Activated CD4-positive, alpha-beta T cell treated with anti-CD3 and anti-CD28 coated beads for 36 hours (primary cell): ENCODE measurements around the gene ELOB. TPM values are rescaled to one million over a fixed set of nuclear protein-coding genes. Genes with fewer than 3 reads are reported as not detected.

Experiments used
- ATAC-seq: fragments of 200-7000 bp; cut with Tn5 transposase; one replicate; pipeline ENCODE4 v1.10.0; 2021; ENCODE audit warnings: mild to moderate bottlenecking, moderate library complexity
- CTCF ChIA-PET: fragments of 350-600 bp; sonication (Branson Sonifier 250); formaldehyde crosslinking; loops from one replicate; lab custom pipeline; 2021; ENCODE audit warnings: antibody characterized with exemption; lab: Charles Lee
- POLR2A ChIA-PET: fragments of 350-600 bp; sonication (Branson Sonifier 250); formaldehyde crosslinking; loops from one replicate; lab custom pipeline; 2021; ENCODE audit warnings: antibody characterized with exemption, inconsistent platforms; lab: Charles Lee
- DNase-seq: peaks from one replicate; pipeline ENCODE4 v3.0.0-alpha.2; 2020
- H3K27ac Mint-ChIP-seq: one replicate; pipeline ENCODE4 v1.8.0; 2021; ENCODE audit warnings: mixed read lengths
- H3K27me3 Mint-ChIP-seq: one replicate; pipeline ENCODE4 v1.8.0; 2021; ENCODE audit warnings: mixed read lengths
- H3K36me3 Mint-ChIP-seq: one replicate; pipeline ENCODE4 v1.8.0; 2021; ENCODE audit warnings: low read depth, mixed read lengths
- H3K4me1 Mint-ChIP-seq: one replicate; pipeline ENCODE4 v1.8.0; 2021; ENCODE audit warnings: mixed read lengths
- H3K4me3 Mint-ChIP-seq: one replicate; pipeline ENCODE4 v1.8.0; 2021; ENCODE audit warnings: mild to moderate bottlenecking, moderate library complexity, mixed read lengths
- H3K9me3 Mint-ChIP-seq: one replicate; pipeline ENCODE4 v1.8.0; 2021; ENCODE audit warnings: low read depth, mixed read lengths
- intact Hi-C, 2 experiments: fragments of 100-400 bp; cut with DNase I in 1 of 2; cut with micrococcal nuclease in 1 of 2; formaldehyde crosslinking; loops; one replicate each; pipeline versions ENCODE4 v1.14.2 to v1.15.1; 2022 to 2024; cut with DNase I, micrococcal nuclease
- total RNA-seq, 2 experiments: library from RNA; stranded (reverse); gene quantifications; one replicate each; pipeline ENCODE4 v1.2.3, GENCODE V29; 2021

Gene ELOB
- total RNA-seq, 2 experiments from 2014 or later = 268 to 269 TPM

DNA sequence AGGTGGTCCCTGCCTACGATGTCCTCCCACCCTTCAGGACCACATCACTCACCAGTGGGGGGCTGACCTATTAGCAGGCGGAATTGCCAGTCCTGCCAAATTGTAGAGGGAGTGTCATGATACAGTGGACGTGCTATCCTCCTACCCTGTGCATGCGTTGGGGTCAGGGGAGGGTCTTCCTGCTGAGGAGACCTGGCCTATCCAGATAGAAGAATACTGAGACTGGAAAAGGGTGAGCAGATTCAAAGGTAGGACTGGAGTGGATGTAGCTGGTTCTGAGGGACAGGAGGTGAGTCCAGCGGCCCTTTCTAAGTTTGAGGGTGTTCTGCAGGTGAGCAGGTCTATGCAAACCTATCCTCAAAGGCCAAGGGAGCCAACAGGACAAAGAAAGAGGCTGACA lies 29.2 kb upstream of the ELOB start:
- intact Hi-C loops = no loop called here
- Mint-ChIP-seq H3K9me3 (peaks cover 11% of the 10 kb centered on the region), H3K36me3 (no peaks in the 10 kb centered on the region), H3K27me3 (peaks cover 6% of the 10 kb centered on the region), H3K4me3 (no peak overlapping the region), H3K4me1 (no peaks in the 10 kb centered on the region), H3K27ac (no peak overlapping the region)
- ChIA-PET CTCF (no interaction called here), POLR2A (no interaction called here)
- no peak for DNase-seq
- no peak for ATAC-seq

DNA sequence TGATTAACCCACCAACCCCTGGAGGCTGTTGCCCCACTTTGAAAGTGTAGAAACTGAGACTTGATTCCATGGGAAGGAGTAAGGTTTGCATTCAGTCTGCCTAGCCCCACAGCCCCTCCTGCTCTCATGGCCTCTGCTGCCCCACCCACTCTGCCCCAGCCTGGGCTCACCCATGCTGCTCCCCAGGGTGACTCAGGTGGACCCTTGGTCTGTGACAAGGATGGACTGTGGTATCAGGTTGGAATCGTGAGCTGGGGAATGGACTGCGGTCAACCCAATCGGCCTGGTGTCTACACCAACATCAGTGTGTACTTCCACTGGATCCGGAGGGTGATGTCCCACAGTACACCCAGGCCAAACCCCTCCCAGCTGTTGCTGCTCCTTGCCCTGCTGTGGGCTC lies 27.6 kb upstream of the ELOB start:
- POLR2A ChIA-PET = no interaction called here
- H3K9me3 Mint-ChIP-seq = peaks cover 11% of the 10 kb centered on the region

DNA sequence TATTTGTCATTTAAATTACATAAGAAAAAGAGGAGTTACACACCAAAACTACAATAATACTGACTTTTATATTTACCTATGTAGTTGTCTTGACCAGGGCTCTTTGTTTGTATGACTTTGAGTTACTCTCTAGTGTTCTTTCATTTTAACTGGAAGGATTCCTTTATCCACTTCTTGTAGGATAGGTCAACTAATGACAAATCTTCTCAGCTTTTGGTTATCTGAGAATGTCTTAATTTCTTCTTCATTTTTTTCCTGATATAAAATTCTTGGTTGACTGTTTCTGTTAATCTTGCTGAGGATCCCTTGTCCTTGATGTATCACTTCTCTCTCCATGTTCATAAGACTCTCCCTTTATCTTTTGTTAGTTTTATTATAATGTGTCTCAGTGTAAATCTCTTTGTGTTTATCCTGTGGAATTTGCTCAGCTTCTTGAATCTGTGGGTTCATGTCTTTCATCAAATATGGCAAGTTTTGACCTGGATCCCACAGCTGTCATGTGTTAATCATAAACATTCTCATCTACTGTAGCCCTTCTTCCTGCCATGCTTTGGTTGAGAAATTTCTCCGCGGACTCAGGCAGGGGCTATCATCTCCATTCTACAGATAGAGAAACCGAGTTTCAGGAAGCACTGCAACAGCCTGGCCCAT lies 26.6 kb upstream of the ELOB start:
- peaks cover 3% of the 10 kb centered on the region for H3K27me3 Mint-ChIP-seq
- no peak overlapping the region for H3K4me3 Mint-ChIP-seq
- H3K9me3 Mint-ChIP-seq = peaks cover 11% of the 10 kb centered on the region
- intact Hi-C loops = no loop called here
- no peak for DNase-seq
- H3K4me1 Mint-ChIP-seq = no peaks in the 10 kb centered on the region
- no peaks in the 10 kb centered on the region for H3K36me3 Mint-ChIP-seq
- POLR2A ChIA-PET = no interaction called here
- no peak for ATAC-seq
- CTCF ChIA-PET = interaction anchor here (0.7 kb wide), 1 partner anchor 35 kb away, joined by 3 read pairs; no protein-coding TSS in a partner anchor
- H3K27ac Mint-ChIP-seq = no peak overlapping the region

More for the DNA sequence above, 27.6 kb upstream of the ELOB start:
- peaks cover 6% of the 10 kb centered on the region for H3K27me3 Mint-ChIP-seq
- intact Hi-C loops = no loop called here
- H3K4me3 Mint-ChIP-seq = no peak overlapping the region
- DNase-seq (no peak), ATAC-seq (no peak)
- CTCF ChIA-PET = interaction anchor here (0.7 kb wide), 1 partner anchor 37 kb away, joined by 3 read pairs; no protein-coding TSS in a partner anchor
- no peaks in the 10 kb centered on the region for H3K36me3 Mint-ChIP-seq
- H3K4me1 Mint-ChIP-seq = no peaks in the 10 kb centered on the region
- no peak overlapping the region for H3K27ac Mint-ChIP-seq

GRCh38 chr16:2799859-2800226 lies 22.8 kb upstream of the ELOB start:
- Mint-ChIP-seq H3K27ac (no peak overlapping the region), H3K4me3 (no peak overlapping the region), H3K4me1 (no peaks in the 10 kb centered on the region), H3K36me3 (no peaks in the 10 kb centered on the region), H3K9me3 (peaks cover 11% of the 10 kb centered on the region), H3K27me3 (peaks cover 3% of the 10 kb centered on the region)
- intact Hi-C loops = no loop called here
- ChIA-PET CTCF (no interaction called here), POLR2A (no interaction called here)
- no peak for DNase-seq
- no peak for ATAC-seq

DNA sequence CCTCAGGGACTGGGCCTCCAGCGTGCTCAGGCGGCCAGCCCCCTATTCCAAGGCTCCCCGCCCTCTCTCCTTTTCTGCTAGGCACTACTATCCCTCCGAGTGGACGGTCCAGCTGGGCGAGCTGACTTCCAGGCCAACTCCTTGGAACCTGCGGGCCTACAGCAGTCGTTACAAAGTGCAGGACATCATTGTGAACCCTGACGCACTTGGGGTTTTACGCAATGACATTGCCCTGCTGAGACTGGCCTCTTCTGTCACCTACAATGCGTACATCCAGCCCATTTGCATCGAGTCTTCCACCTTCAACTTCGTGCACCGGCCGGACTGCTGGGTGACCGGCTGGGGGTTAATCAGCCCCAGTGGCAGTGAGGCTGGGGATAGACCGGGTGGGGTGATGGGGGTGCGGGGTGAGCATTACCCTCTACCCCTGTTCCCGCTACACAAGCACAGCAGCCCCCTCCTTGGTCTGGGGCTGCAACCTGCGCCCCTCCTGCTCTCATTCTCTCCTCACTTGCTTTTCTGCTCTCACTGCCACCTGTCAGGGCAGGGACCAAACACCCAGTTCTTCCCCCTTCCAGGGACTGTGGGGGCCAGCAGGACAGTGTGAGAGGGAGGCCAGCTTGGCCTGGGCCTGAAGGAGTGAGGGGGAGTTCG lies 22.3 kb upstream of the ELOB start:
- CTCF ChIA-PET = no interaction called here
- H3K36me3 Mint-ChIP-seq = no peaks in the 10 kb centered on the region
- no peak overlapping the region for H3K27ac Mint-ChIP-seq
- intact Hi-C loops = no loop called here
- H3K4me3 Mint-ChIP-seq = no peak overlapping the region
- no peaks in the 10 kb centered on the region for H3K4me1 Mint-ChIP-seq
- POLR2A ChIA-PET = no interaction called here
- H3K27me3 Mint-ChIP-seq = peaks cover 3% of the 10 kb centered on the region
- DNase-seq (no peak), ATAC-seq (no peak)
- H3K9me3 Mint-ChIP-seq = peaks cover 10% of the 10 kb centered on the region

DNA sequence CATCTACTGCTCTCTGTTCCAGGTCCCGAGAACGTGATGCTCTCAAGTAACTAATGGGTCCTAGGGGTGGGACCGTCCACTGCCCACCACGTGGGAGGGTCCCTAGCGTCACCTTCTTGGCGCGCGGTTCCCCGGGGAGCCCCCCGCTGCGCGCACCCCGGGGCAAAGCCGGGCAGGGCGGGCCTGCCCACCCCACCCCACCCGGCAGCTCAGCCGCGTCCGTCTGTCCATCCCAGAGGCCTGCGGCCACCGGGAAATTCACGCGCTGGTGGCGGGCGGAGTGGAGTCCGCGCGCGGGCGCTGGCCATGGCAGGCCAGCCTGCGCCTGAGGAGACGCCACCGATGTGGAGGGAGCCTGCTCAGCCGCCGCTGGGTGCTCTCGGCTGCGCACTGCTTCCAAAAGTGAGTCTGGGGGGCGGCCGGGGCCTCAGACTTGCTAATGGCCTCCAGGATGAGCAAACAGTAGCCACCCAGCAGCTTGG lies 21.7 kb upstream of the ELOB start:
- DNase-seq = no peak
- intact Hi-C loops = no loop called here
- H3K36me3 Mint-ChIP-seq = no peaks in the 10 kb centered on the region
- ATAC-seq = no peak
- H3K4me1 Mint-ChIP-seq = no peaks in the 10 kb centered on the region
- no peak overlapping the region for H3K27ac Mint-ChIP-seq
- ChIA-PET CTCF (no interaction called here), POLR2A (no interaction called here)
- H3K27me3 Mint-ChIP-seq = peaks cover 4% of the 10 kb centered on the region
- no peak overlapping the region for H3K4me3 Mint-ChIP-seq
- H3K9me3 Mint-ChIP-seq = peaks cover 5% of the 10 kb centered on the region

DNA sequence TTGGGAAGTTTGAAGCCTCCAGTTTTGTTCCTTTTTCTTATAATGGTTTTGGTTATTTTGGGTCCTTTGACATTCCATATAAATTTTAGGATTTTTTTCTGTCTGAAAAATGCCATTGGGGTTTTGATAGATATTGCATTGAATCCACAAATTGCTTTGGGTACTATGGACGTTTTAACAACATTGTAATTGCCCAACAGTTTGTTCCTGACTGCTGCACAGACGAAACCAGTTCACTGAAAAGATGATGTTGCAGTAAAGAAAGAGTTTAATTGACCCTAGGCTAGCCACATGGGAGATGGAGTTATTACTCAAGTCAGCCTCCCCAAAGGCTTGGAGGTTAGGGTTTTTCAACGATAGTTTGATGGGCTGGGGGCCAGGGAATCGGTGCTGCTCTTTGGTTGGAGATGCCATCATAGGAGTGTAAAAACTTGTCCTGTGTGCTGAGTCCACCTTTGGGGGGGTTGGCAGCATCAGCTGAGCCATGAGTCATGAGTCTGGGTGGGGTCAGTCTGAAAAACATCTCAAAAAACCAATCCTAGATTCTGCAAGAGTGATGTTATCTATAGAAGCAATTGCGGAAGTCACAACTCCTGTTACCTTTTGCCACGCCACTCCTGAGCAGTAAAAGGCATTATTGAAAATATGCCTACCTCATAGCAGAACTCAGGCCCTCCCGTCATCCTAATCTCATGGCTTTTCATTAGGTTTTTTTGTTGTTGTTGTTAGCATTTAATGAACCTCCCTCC lies 18.5 kb upstream of the ELOB start:
- Mint-ChIP-seq H3K27ac (no peak overlapping the region), H3K4me3 (no peak overlapping the region), H3K36me3 (no peaks in the 10 kb centered on the region), H3K27me3 (peaks cover 10% of the 10 kb centered on the region), H3K4me1 (no peaks in the 10 kb centered on the region), H3K9me3 (no peaks in the 10 kb centered on the region)
- ChIA-PET CTCF (interaction anchor here (0.6 kb wide), 1 partner anchor 68 kb away, joined by 3 read pairs; no protein-coding TSS in a partner anchor), POLR2A (no interaction called here)
- no peak for ATAC-seq
- intact Hi-C loops = no loop called here
- no peak for DNase-seq

DNA sequence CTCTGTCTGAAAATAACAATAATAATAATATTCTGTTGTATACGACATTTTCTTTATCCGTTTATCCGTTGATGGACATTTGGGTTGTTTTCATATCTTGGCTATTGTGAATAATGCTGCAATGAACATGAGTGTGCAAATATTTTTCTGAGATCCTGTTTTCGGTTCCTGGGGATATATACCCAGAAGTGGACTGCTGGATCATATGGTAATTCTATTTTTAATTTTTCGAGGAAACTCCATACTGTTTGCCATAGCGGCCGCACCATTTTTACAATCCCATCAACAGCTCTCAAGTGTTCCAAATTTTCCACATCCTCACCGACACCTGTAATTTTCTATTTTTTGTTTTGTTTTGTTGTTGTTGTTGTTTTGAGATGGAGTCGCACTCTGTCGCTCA lies 15.9 kb upstream of the ELOB start:
- Mint-ChIP-seq H3K9me3 (no peaks in the 10 kb centered on the region), H3K27me3 (peaks cover 12% of the 10 kb centered on the region), H3K4me3 (no peak overlapping the region), H3K36me3 (no peaks in the 10 kb centered on the region), H3K27ac (no peak overlapping the region), H3K4me1 (no peaks in the 10 kb centered on the region)
- DNase-seq (no peak), ATAC-seq (no peak)
- POLR2A ChIA-PET = no interaction called here
- CTCF ChIA-PET = interaction anchor here (1.0 kb wide), 1 partner anchor 18 kb away, joined by 3 read pairs; no protein-coding TSS in a partner anchor
- intact Hi-C loops = no loop called here

DNA sequence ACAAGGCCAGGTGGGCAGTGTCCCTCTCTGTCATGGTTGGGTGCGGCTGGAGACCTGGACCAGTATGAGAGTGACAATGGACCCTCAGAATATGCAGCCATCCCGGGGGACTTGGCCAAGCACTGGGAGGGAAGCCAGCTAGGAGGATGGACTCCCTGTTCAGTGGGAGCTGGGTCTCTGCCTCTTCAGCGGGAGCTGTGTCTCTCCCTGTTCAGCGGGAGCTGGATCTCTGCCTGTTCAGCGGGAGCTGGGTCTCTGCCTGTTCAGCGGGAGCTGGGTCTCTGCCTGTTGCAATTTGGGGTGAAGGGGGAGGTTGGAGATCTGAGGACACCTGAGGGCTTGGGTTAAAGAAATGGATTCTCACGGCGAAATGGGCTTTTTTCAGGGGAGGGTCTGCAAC lies 14.1 kb upstream of the ELOB start:
- CTCF ChIA-PET = interaction anchor here (0.7 kb wide), 2 partner anchors 19 to 265 kb away, joined by 3 read pairs; no protein-coding TSS in a partner anchor
- intact Hi-C loops = no loop called here
- H3K4me1 Mint-ChIP-seq = peaks cover under 1% of the 10 kb centered on the region
- POLR2A ChIA-PET = no interaction called here
- no peak for DNase-seq
- no peak overlapping the region for H3K27ac Mint-ChIP-seq
- H3K4me3 Mint-ChIP-seq = no peak overlapping the region
- no peaks in the 10 kb centered on the region for H3K36me3 Mint-ChIP-seq
- no peaks in the 10 kb centered on the region for H3K9me3 Mint-ChIP-seq
- ATAC-seq = no peak
- H3K27me3 Mint-ChIP-seq = peaks cover 12% of the 10 kb centered on the region

- intact Hi-C loops = no loop called here
- Mint-ChIP-seq H3K4me1 (peaks cover 3% of the 10 kb centered on the region), H3K36me3 (no peaks in the 10 kb centered on the region), H3K4me3 (no peak overlapping the region), H3K27ac (no peak overlapping the region), H3K9me3 (no peaks in the 10 kb centered on the region), H3K27me3 (peaks cover 12% of the 10 kb centered on the region)
- DNase-seq (no peak), ATAC-seq (no peak)
- ChIA-PET CTCF (interaction anchor here (0.7 kb wide), 2 partner anchors 20 to 266 kb away, joined by 3 read pairs; no protein-coding TSS in a partner anchor), POLR2A (no interaction called here)
Observed at GRCh38 chr16:2790631-2791030, 13.6 kb upstream of the ELOB start.

- Mint-ChIP-seq H3K27me3 (peaks cover 9% of the 10 kb centered on the region), H3K9me3 (no peaks in the 10 kb centered on the region), H3K27ac (no peak overlapping the region), H3K4me1 (peaks cover 6% of the 10 kb centered on the region), H3K4me3 (no peak overlapping the region), H3K36me3 (no peaks in the 10 kb centered on the region)
- DNase-seq = no peak
- POLR2A ChIA-PET = no interaction called here
- intact Hi-C loops = no loop called here
- CTCF ChIA-PET = interaction anchor here (0.9 kb wide), 1 partner anchor 80 kb away, joined by 3 read pairs; no protein-coding TSS in a partner anchor
- no peak for ATAC-seq
Observed at GRCh38 chr16:2787961-2788360, 10.9 kb upstream of the ELOB start.
